DOHH2 (cell line): ENCODE results near the gene NHLH1.

Experiments
- H3F3A ChIP-seq: fragments of 200-600 bp; sonication (generic), shearing (Covaris generic); 2 replicates; pipeline ENCODE4 v1.6.0; 2016; ENCODE audit warnings: antibody characterized with exemption, mild to moderate bottlenecking; ENCODE audit not compliant: control insufficient read depth, insufficient read depth
- H3K27ac ChIP-seq: fragments of 200-600 bp; sonication (generic); 2 replicates; pipeline ENCODE4 v1.5.1; 2014; ENCODE audit warnings: low read depth, mild to moderate bottlenecking, low read length, moderate library complexity
- H3K27me3 ChIP-seq: fragments of 200-600 bp; sonication (generic); 2 replicates; pipeline ENCODE4 v1.6.1; 2014; ENCODE audit warnings: mild to moderate bottlenecking, low read length, mixed read lengths; ENCODE audit not compliant: control insufficient read depth
- H3K36me3 ChIP-seq: fragments of 200-600 bp; sonication (generic); 2 replicates; pipeline ENCODE4 v1.6.1; 2014; ENCODE audit warnings: mild to moderate bottlenecking, low read length, moderate library complexity, mixed read lengths; ENCODE audit not compliant: control insufficient read depth
- H3K4me1 ChIP-seq: fragments of 200-600 bp; sonication (generic); 2 replicates; pipeline ENCODE4 v1.6.1; 2014; ENCODE audit warnings: mild to moderate bottlenecking, low read length, mixed read lengths; ENCODE audit not compliant: control insufficient read depth
- H3K4me2 ChIP-seq: fragments of 200-600 bp; sonication (generic); 2 replicates; pipeline ENCODE4 v1.6.0; 2014; ENCODE audit warnings: mild to moderate bottlenecking, low read length, moderate library complexity
- H3K4me3 ChIP-seq: fragments of 200-600 bp; sonication (generic); 2 replicates; pipeline ENCODE4 v1.5.1; 2014; ENCODE audit warnings: mild to moderate bottlenecking, low read length, mixed read lengths
- H3K79me2 ChIP-seq: fragments of 200-600 bp; sonication (generic); 2 replicates; pipeline ENCODE4 v1.6.1; 2014; ENCODE audit warnings: mild to moderate bottlenecking, low read length, mixed read lengths; ENCODE audit not compliant: control insufficient read depth
- H3K9me2 ChIP-seq: fragments of 200-600 bp; sonication (generic); replicated peaks from 2 replicates; pipeline ENCODE4 v1.6.1; 2014; ENCODE audit warnings: mild to moderate bottlenecking, low read length, mixed read lengths; ENCODE audit not compliant: control insufficient read depth
- H3K9me3 ChIP-seq: fragments of 200-600 bp; sonication (generic); 2 replicates; pipeline ENCODE4 v1.6.1; 2014; ENCODE audit warnings: antibody characterized with exemption, low read length, mixed read lengths; ENCODE audit not compliant: control insufficient read depth, insufficient read depth
- H4K20me1 ChIP-seq: fragments of 200-600 bp; sonication (generic); 2 replicates; pipeline ENCODE4 v1.6.0; 2014; ENCODE audit warnings: low read depth, mild to moderate bottlenecking, antibody characterized with exemption, low read length, moderate library complexity; ENCODE audit not compliant: control insufficient read depth, insufficient read depth
- EZH2phosphoT487 ChIP-seq: fragments of 200-600 bp; sonication (generic); IDR thresholded peaks from 2 replicates; pipeline ENCODE4 v1.6.1; 2017; ENCODE audit warnings: borderline replicate concordance, mild to moderate bottlenecking, antibody characterized with exemption, low read length, moderate library complexity, mixed read lengths
- TF ChIP-seq, protein P1 (sequence below): fragments of 200-600 bp; sonication (generic); IDR thresholded peaks from one replicate; pipeline ENCODE4 v1.5.1; 2014; ENCODE audit warnings: antibody characterized with exemption, mild to moderate bottlenecking, low read depth, low read length; ENCODE audit not compliant: poor library complexity, severe bottlenecking

The NHLH1 gene

DNA sequence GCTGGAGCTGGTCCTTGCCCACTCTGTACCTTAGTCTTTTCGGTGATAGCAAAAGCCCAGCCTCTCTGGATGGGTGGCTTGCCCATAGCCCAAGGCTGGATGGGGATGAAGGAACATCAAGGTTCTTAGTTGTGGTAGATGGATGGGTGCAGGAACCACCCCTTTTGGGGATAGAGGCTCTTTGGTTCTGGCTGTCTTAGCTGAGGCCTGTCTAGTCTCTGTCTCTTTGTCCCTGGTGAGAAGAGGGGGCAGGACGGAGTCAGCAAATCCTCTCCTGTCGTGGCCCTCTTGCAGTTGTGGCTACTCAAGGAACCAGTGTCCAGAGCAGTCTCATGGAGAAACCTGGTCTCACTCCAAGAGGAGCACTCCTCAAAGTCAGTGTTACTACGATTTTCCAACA, 42.0 kb downstream of the NHLH1 start:
- no peaks in the 10 kb centered on the region for H3K9me2 ChIP-seq
- no peak overlapping the region for H3K4me3 ChIP-seq
- no peaks in the 10 kb centered on the region for H3F3A ChIP-seq
- TF ChIP-seq EZH2phosphoT487 = no peak
- TF ChIP-seq, protein P1, sequence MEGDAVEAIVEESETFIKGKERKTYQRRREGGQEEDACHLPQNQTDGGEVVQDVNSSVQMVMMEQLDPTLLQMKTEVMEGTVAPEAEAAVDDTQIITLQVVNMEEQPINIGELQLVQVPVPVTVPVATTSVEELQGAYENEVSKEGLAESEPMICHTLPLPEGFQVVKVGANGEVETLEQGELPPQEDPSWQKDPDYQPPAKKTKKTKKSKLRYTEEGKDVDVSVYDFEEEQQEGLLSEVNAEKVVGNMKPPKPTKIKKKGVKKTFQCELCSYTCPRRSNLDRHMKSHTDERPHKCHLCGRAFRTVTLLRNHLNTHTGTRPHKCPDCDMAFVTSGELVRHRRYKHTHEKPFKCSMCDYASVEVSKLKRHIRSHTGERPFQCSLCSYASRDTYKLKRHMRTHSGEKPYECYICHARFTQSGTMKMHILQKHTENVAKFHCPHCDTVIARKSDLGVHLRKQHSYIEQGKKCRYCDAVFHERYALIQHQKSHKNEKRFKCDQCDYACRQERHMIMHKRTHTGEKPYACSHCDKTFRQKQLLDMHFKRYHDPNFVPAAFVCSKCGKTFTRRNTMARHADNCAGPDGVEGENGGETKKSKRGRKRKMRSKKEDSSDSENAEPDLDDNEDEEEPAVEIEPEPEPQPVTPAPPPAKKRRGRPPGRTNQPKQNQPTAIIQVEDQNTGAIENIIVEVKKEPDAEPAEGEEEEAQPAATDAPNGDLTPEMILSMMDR = no peak
- no peaks in the 10 kb centered on the region for H4K20me1 ChIP-seq
- H3K27ac ChIP-seq = no peak overlapping the region
- no peaks in the 10 kb centered on the region for H3K79me2 ChIP-seq
- no peaks in the 10 kb centered on the region for H3K4me1 ChIP-seq
- peaks cover 5% of the 10 kb centered on the region; the same call in 1 of the 2 replicates for H3K27me3 ChIP-seq
- H3K36me3 ChIP-seq = no peaks in the 10 kb centered on the region
- H3K9me3 ChIP-seq = no peaks in the 10 kb centered on the region
- H3K4me2 ChIP-seq = no peak overlapping the region

DNA sequence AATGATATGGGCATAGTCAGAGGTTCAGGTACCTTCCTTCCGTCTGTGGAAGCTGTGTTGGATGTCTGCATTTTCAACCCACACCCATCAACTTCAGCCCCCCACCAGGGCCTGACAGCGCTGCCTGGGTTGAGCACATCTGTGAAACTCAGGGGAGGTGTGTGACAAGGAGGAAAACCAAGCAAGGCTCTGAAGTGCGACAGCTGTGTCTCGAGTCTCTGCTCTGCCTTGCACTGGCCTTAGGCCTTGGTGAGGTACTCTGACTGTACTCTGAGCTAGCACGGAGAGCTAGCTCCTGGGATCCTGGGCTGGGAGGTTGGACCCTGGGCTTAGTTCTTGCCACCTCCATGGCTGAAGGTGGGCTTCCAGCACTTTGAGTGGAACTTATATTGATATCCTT, 42.6 kb downstream of the NHLH1 start:
- Histone ChIP-seq H3K27me3 (peaks cover 3% of the 10 kb centered on the region; the same call in 1 of the 2 replicates), H3K4me1 (no peaks in the 10 kb centered on the region), H3F3A (no peaks in the 10 kb centered on the region), H4K20me1 (no peaks in the 10 kb centered on the region), H3K79me2 (no peaks in the 10 kb centered on the region), H3K36me3 (no peaks in the 10 kb centered on the region), H3K4me2 (no peak overlapping the region), H3K9me3 (no peaks in the 10 kb centered on the region), H3K4me3 (no peak overlapping the region), H3K27ac (no peak overlapping the region), H3K9me2 (no peaks in the 10 kb centered on the region)
- TF ChIP-seq, protein P1 = no peak
- TF ChIP-seq EZH2phosphoT487 = no peak

DNA sequence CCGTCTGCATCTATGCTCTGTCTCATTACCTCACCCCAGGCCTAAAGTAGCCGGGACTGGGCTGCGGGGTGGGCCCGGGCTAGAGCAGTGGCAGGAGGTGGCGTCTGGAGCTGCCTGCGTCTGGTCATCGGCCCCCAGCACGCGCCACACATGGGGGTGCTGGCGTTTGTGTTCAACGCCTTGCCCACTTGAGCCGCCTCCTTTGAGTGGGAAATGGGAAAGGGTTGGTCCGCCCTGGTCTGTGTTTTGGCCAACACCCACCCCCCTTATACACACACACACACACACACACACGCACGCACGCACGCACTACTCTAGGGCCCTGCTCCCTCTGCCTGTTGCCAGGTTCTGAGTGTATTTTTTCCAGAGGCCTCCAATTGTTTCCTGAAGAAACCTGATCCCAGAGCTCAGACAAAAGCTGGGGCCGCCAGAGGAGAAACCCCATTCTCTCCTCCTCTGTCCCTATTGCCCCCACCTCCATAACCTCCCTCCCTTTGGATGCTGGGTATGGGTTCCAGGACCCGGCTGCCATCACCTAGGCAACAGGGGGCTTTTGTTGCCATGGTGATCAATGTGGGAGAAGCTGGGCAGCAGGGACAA, 43.6 kb downstream of the NHLH1 start:
- Histone ChIP-seq H3F3A (no peaks in the 10 kb centered on the region), H3K4me1 (no peaks in the 10 kb centered on the region), H3K79me2 (no peaks in the 10 kb centered on the region), H3K27me3 (no peaks in the 10 kb centered on the region; the same call in 1 of the 2 replicates), H3K27ac (no peak overlapping the region), H3K4me3 (no peak overlapping the region), H3K9me3 (no peaks in the 10 kb centered on the region), H4K20me1 (no peaks in the 10 kb centered on the region), H3K9me2 (no peaks in the 10 kb centered on the region), H3K36me3 (no peaks in the 10 kb centered on the region), H3K4me2 (no peak overlapping the region)
- no peak for TF ChIP-seq EZH2phosphoT487
- TF ChIP-seq, protein P1 = no peak
